HG02970 (cell line): ENCODE measurements around the gene CYBC1.
"Not testable (repeated sequence)": the region's sequence is repeated elsewhere in the genome, so short reads cannot be mapped to it uniquely, and the experiment has no call there.

Experiments
- ATAC-seq: cut with Tn5 transposase; IDR thresholded peaks from one replicate; pipeline ENCODE4 v1.9.1; 2021; ENCODE audit warnings: mild to moderate bottlenecking, moderate library complexity, moderate number of reproducible peaks; ENCODE audit not compliant: unreplicated experiment, low FRiP score

Gene CYBC1

GRCh38 chr17:82479602-82480001 is 29.1 kb upstream of the CYBC1 start:
- ATAC-seq, result no peak

GRCh38 chr17:82477934-82478333 is 27.4 kb upstream of the CYBC1 start:
- ATAC-seq, result no peak

DNA sequence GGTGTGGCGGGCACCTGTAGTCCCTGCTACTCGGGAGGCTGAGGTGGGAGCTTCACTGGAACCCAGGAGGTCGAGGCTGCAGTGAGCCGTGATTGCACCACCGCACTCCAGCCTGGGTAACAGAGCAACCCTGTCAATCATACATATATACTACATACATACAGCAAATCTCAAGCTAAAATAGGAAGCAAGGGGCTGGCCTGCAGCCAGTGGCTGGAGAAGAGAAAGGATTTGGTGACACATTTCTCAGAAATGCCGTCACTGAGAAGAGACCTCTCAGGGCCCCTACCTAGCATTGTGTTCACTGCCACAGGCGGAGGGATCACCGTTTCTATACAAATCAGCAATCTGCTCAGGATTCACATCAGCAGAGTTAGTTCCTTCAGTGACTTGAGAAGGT is 24.9 kb upstream of the CYBC1 start:
- no peak for ATAC-seq

DNA sequence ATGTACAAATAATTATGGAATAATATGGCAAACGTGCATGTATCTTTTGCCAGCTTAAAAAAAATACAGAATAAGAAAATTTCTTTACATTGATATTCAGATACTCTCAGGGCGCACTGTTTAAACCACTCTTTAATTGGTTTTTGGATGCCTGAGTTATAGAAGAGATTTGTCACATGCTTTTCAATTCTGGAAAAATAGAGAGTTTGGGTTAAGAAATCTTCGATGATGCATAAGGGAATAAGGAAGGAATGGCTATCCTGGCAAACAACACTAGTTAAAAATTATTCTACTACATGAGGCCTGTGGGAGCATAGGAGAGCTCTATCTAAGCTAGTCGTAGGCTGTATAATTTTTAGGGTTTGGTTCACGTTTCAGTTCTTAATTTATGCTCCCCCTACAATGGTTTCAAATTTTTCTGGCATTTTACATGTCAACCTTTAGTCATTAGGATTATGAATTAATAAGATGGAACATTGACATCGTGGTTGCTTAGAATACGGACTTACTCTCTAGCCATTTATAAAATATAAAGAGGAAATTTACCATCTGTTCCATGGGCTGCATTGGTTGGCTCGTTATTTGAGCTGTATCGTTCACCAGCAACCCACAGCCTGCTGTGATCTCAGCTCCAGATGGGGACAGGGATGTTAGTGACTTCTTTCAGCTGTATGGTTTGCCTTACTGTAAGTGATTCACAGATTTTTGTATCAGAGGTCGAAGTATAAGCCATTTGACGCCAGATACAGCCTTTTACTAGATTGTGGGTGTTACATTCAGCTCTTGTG is 23.9 kb upstream of the CYBC1 start:
- no peak for ATAC-seq

DNA sequence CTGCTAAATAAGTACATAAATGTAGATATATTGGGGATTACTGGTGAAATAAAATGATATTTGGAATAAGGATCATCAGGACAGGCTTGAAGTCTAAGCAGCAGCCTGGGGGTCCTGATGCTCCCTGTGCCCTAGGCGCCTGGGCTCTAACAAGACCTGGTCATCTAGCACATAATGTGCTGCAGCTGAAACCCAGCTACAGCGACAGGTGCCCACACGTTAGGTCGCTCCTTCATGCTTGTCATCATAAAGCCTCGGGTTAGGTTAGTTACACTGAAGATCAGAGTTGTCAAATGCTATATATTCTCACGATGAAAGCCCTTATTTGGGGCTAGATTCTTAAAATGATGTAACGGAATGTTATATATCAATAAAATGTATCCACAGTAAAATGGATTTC is 19.5 kb upstream of the CYBC1 start:
- no peak for ATAC-seq

GRCh38 chr17:82468692-82469091 is 18.1 kb upstream of the CYBC1 start:
- no peak for ATAC-seq

DNA sequence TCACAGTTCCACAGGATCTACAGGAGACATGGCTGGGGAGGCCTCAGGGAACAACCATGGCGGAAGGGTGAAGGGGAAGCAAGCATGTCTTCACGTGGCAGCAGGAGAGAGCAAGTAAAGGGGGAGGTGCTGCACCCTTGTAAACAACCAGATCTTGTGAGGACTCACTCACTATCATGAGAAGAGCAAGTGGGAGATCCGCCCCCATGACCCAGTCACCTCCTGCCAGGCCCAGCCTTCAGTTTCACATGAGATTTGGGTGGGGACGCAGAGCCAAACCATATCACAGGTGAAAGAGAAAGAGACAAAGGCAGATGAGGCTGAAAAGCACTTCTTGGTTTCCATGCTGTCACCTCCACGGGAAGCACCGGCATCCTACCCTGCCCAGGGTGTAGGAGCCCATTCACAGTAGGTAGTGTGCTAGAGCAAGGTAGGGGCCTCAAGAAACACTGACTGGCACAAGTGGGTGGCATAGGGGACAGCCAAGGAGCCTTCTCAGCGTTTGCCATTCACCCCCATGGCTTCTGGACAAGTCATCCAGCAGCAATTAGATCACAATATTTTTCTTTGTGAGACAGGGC is 14.6 kb upstream of the CYBC1 start:
- no peak for ATAC-seq

GRCh38 chr17:82464567-82464929 is 14.0 kb upstream of the CYBC1 start:
- ATAC-seq, result no peak

DNA sequence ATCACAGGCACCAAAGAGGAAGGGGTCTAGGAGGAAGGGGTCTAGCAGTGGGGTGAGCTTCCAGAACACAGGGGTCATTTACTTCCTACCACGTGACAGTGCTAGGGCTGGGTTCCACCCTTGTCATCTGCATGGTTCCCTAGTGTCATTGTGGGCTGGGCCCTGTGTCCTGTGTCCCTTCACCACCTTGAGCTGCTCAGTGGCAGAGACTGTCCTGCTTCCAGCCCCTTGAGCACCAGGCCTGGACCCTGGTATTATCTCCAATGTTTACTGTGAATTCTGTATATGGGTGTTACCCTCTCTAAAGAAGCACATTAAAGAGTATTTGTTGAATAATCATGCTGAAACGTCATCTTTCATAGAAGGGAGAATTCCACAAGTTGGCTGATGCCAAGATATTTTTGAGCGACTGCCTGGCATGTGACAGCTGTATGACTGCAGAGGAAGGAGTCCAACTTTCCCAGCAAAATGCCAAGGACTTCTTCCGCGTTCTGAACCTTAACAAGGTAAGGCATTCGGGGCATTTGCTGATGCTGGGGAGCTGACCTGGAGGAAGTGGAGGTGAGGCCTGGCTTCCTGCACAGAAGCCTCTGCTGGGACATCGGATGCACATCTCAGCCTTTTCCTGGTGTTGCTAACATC is 13.5 kb upstream of the CYBC1 start:
- ATAC-seq, result no peak

- no peak for ATAC-seq
These were observed 12.8 kb upstream of the CYBC1 start for GRCh38 chr17:82463391-82463790.

DNA sequence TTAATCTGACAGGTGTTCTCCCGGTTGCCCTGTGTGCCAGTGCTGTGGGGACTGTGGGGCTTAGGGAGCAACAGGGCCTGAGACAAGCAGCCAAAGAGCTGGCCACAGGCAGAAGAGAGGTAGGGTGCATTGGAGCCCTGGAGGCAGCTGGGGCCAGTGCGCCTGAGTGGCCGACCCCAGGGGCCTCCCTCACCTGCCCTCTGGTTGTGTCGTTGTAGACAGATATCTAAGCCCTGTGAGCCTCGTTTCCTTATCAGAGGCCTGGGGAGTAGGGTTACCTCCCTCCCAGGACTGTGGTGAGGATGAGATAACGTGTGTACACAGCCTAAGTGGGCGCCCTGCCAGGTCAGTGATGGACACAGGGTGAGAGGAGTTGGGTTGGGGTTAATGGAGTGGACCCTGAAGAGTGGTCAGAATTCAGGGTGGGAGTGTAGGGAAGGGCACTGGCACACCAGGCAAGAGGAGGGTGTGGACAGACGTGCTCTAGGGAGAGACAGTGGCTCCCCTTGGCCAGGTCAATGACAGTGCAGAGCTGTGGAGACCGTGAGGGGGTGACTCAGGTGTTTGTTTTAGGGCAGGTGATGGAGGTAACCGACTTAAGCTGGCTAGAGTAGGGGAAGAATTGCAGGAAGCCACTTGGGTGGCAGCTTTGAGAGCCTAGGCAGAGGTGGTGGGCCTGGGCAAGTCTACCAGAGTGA is 11.4 kb upstream of the CYBC1 start:
- no peak for ATAC-seq

GRCh38 chr17:82459936-82460335 is 9.4 kb upstream of the CYBC1 start:
- not testable (repeated sequence) for ATAC-seq

DNA sequence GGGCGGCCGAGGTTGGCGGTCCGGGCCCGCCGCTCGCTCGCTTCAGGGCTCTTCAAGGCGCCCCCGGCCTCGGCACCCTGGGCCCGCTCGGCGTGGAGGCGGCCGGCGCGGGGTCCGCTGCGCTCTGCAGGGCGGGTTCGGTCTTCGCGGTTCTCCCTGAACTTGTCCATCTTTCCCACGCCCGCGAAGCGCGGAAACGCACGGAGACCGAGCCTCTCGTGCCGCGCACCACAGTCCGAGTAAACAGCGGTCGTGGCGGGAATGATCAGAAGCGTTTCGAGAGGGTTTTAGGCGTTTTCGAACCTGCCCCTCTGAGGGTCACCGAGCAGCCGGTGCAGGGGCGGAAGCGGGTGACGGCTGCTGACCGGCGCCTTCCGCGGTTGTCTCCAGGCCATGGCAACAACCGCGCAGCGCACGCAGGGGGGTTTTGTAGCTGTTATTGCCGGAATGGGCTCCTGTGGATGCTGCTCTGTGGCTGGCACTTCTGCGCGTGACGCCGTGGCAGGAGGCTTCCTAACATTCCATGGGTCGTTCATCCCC is 8.4 kb upstream of the CYBC1 start:
- peak; percentile 25 for ATAC-seq

DNA sequence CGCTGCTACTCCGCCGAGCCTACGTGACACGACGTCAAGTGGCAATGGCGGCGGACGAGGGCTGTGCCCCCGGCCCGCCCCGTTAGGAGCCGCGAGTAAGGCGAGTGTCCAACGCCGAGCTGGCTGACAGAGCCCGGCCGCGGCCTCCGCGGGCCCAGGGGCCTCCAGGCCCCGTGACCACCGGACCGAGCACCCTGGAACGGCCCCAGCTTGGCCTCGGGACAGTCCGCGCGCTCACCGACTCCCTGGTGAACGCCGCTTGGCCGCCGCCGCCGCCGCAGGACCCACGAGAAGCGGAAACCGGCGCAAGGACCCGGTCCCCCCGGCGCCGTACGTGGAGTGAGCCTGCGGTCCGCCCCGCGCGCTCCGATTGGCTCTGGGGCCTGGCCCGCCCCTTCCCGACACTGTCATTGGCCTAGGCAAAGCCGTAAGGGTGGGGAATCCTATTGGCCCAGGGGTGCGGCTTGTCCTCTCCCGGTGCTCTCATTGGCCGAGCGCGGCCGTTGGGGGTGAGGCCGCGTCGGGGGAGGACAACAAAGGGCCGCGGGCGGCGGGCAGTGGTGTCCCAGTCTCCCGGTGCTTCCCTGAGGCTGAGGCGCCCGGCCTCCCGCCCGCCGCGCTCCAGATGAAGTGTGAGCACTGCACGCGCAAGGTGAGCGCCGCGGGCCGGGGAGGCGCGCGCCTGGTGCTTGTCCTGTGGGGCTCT is 7.8 kb upstream of the CYBC1 start, which contains the start of gene NARF:
NARF (plus strand) TSS at position 563 of the 706 bp plus-strand sequence; CDS start at position 626, 63 bp downstream.
- peak; percentile 94 for ATAC-seq

DNA sequence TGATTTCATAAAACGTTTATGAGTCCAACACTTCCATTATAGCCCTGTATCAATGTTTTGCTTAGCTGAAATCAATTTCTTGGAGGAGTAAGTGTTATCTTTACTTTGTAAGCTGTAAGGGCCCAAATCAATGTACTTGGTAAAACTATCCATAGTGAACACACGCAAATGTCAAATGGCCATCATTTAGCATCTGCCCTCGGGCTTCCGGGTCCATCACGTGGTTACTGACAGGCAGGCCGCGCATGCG is 7.3 kb upstream of the CYBC1 start:
- no peak for ATAC-seq

- ATAC-seq, result no peak
These were observed 6.7 kb upstream of the CYBC1 start for GRCh38 chr17:82457073-82457928.

DNA sequence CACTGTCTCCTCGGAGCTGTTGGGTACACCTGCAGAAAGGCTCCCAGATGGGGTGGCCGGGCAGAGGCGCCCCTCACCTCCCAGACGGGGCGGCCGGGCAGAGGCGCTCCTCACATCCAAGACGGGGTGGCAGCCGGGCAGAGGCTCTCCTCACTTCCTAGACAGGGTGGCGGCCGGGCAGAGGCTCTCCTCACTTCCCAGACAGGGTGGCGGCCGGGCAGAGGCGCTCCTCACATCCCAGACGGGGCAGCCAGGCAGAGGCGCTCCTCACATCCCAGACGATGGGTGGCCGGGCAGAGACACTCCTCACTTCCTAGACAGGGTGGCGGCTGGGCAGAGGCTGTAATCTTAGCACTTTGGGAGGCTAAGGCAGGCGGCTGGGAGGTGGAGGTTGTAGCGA is 3.2 kb upstream of the CYBC1 start:
- not testable (repeated sequence) for ATAC-seq

- not testable (repeated sequence) for ATAC-seq
These were observed 2.6 kb upstream of the CYBC1 start for GRCh38 chr17:82453151-82453550.

DNA sequence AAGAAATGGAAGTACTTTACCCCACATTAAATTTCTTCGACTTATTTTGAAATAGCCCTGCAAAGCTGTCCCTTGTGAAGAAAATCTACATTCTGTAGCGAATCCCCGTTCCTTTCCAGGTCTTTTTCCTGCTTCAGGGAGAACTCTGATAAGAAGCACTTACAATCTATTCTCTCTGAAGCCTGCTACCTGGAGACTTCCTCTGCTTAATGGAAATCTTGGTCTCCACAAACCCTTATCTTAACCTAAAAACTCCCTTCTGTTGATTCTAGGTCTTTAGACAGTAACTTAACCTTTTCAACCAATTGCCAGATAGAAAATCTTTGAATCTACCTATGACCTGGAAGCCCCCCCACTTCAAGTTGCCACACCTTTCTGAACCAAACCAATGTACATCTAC is 1.6 kb upstream of the CYBC1 start:
- no peak for ATAC-seq
